Activated naive CD8-positive, alpha-beta T cell treated with anti-CD3 and anti-CD28 coated beads, Interleukin-2, amount 50 U/mL, for 24 hours (primary cell): ENCODE measurements around the gene CCDC14.
"Not testable (repeated sequence)": the region's sequence is repeated elsewhere in the genome, so short reads cannot be mapped to it uniquely, and the experiment has no call there.

Source experiments
- ATAC-seq: fragments of 150-1000 bp; cut with Tn5 transposase; one replicate; pipeline ENCODE4 v1.10.0; 2021
- DNase-seq: peaks from one replicate; pipeline ENCODE4 v3.0.0; 2021
- H3K27ac Mint-ChIP-seq: one replicate; pipeline ENCODE4 v1.8.0; 2021; ENCODE audit warnings: mild to moderate bottlenecking, mixed read lengths
- H3K27me3 Mint-ChIP-seq: one replicate; pipeline ENCODE4 v1.8.0; 2021; ENCODE audit warnings: mixed read lengths
- H3K36me3 Mint-ChIP-seq: one replicate; pipeline ENCODE4 v1.8.0; 2021; ENCODE audit warnings: low read depth, mixed read lengths
- H3K4me1 Mint-ChIP-seq: one replicate; pipeline ENCODE4 v1.8.0; 2021; ENCODE audit warnings: mixed read lengths
- H3K4me3 Mint-ChIP-seq: one replicate; pipeline ENCODE4 v1.8.0; 2021; ENCODE audit warnings: mild to moderate bottlenecking, moderate library complexity, mixed read lengths
- H3K9me3 Mint-ChIP-seq: one replicate; pipeline ENCODE4 v1.8.0; 2021; ENCODE audit warnings: mixed read lengths

Gene CCDC14, protein sequence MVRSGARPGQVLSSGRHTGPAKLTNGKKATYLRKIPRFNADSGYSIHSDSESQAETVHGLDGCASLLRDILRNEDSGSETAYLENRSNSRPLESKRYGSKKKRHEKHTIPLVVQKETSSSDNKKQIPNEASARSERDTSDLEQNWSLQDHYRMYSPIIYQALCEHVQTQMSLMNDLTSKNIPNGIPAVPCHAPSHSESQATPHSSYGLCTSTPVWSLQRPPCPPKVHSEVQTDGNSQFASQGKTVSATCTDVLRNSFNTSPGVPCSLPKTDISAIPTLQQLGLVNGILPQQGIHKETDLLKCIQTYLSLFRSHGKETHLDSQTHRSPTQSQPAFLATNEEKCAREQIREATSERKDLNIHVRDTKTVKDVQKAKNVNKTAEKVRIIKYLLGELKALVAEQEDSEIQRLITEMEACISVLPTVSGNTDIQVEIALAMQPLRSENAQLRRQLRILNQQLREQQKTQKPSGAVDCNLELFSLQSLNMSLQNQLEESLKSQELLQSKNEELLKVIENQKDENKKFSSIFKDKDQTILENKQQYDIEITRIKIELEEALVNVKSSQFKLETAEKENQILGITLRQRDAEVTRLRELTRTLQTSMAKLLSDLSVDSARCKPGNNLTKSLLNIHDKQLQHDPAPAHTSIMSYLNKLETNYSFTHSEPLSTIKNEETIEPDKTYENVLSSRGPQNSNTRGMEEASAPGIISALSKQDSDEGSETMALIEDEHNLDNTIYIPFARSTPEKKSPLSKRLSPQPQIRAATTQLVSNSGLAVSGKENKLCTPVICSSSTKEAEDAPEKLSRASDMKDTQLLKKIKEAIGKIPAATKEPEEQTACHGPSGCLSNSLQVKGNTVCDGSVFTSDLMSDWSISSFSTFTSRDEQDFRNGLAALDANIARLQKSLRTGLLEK

DNA sequence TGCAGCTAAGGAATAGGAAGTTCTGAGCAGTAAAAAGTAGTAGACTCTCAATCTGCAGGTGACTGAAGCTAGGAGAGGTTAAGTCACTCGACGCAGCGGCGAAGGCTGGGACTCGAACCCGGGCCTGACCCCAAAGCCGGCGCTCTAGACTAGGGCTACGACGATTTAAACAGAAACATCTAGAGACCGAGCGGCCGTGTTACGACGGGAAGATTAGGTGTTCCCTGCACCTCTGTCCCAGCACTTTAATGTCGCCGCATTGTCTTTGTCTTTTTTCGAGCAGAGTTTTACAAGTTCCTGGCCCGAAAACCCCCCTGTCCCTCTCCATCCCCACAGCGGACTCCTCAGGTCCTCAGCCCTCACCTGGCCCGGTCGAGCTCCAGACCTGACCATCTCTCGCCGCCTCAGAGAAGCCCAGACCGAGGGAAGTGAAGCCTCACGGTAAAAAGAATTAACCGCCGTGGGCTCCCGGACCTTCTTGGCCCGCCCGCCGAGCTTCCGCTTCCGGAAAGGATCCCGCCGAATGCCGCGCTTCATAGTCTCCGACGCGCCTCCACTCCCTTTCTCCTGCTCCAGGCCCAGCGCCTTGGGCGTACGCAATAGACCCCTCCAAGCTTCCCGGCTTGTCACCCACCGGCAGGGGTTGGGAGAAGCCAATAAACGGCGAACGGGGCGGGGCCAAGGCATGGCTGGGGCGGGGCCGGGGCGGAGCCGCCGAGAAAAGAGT lies at the start of gene CCDC14:
Gene CCDC14 (minus strand): TSS at position 449 of the 727 bp plus-strand sequence. CDS start 56 bp downstream, at position 393.
- no peaks in the 10 kb centered on the region for H3K9me3 Mint-ChIP-seq
- peak; percentile 99 for ATAC-seq
- peak within 1 kb of the TSS; percentile 90 for H3K4me3 Mint-ChIP-seq
- H3K27ac Mint-ChIP-seq = peak within 1 kb of the TSS; percentile 84
- H3K36me3 Mint-ChIP-seq = peaks cover 6% of the 10 kb centered on the region
- peaks cover 5% of the 10 kb centered on the region for H3K27me3 Mint-ChIP-seq
- DNase-seq = peak; percentile 84
- peaks cover 28% of the 10 kb centered on the region for H3K4me1 Mint-ChIP-seq

DNA sequence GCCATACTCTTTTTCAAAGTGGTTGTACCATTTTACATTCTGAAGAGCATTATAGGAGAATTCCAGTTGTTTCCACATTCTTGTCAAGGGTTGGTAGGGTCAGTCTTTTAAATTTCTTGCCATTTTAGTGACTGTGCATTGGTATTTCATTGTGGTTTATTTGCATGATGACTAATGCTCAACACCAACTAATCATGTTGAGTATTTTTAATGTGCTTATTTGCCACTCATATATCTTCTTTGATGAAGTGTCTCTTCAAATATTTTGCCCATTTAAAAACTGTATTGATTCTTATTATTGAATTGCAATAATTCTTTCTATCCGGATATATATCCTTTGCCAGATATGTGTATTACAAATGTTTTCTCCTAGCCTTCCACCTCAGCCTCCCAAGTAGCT lies 47.3 kb upstream of the CCDC14 start:
- DNase-seq = not testable (repeated sequence)

DNA sequence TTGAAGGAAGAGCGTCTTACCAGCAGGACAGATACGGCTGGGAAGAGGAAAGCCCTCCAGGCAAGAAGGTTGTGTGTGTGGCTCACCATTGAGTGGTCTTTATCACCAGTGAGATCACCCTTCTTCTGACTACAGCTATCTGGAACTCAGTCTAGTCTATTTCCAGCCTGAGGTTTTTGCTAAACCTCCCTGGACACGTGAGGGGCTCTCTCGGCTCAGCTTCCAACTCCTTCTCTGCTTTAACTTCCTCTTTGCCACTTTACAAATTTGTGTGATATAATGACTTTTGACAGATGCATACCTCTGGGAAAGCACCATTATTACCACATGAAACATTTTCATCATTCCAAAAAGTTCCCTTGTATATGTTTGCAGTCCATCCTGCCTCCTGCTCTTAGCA lies 46.2 kb upstream of the CCDC14 start:
- no peak for DNase-seq
- Mint-ChIP-seq H3K27ac (no peak overlapping the region), H3K4me3 (no peak overlapping the region), H3K36me3 (no peaks in the 10 kb centered on the region), H3K9me3 (no peaks in the 10 kb centered on the region), H3K27me3 (peaks cover 36% of the 10 kb centered on the region), H3K4me1 (no peaks in the 10 kb centered on the region)
- ATAC-seq = no peak

More for the DNA sequence above, 47.3 kb upstream of the CCDC14 start:
- peaks cover 36% of the 10 kb centered on the region for H3K27me3 Mint-ChIP-seq
- H3K9me3 Mint-ChIP-seq, ATAC-seq, H3K4me3 Mint-ChIP-seq, H3K36me3 Mint-ChIP-seq, H3K27ac Mint-ChIP-seq, H3K4me1 Mint-ChIP-seq: not testable (repeated sequence)

DNA sequence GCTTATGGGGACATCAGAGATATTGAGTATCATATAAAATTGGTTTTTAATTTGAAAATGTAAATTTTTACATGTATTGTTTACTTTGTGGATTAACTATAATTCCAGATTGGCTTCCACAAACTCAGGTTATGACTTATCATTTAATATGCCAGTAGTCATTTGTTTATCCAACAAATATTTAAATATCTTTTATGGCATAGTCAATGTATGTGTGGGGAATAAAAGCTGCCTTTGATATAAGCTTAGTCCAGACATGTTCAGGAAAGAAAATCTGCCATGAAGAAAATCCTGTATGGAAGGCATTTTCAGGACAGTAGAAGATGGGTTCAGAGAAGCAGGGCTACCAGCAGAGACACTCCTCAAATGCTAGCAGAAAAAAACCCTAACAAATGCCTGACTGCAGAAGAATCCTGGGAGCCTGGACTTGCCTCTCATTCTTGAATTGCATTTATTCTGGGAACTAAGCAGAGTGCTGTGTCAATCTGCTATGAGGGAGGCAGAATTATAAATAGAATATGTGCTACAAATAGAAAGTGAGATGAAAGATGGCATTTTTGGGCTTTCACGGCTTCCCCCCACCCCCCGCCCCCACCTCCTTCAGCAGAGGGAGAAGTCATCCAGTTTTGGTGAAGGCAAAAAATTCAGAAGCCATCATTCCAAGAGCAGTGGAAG lies 41.5 kb upstream of the CCDC14 start:
- peaks cover 41% of the 10 kb centered on the region for H3K27me3 Mint-ChIP-seq
- H3K4me1 Mint-ChIP-seq, H3K36me3 Mint-ChIP-seq, H3K9me3 Mint-ChIP-seq, ATAC-seq, H3K27ac Mint-ChIP-seq, H3K4me3 Mint-ChIP-seq, DNase-seq: not testable (repeated sequence)

DNA sequence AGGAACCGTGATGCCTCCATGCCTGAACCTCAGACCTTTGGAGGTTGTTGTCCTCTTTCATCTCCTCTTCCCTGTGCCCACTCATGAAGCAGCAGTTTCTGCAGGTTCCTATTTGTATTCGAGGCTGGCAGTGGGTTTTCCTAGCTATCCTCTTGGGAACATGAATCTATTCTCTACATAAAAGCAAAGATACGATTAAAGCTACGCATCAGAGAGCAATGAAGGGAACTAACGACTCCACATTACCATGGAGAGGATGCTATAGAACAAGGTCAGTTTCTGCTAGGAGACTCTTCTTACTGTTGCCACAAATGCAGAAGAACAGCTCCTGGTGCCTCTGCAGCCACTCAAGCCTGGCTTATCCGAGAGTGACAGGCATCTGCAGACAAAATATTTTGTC lies 40.3 kb upstream of the CCDC14 start:
- DNase-seq, H3K36me3 Mint-ChIP-seq, ATAC-seq, H3K9me3 Mint-ChIP-seq, H3K4me3 Mint-ChIP-seq, H3K4me1 Mint-ChIP-seq, H3K27ac Mint-ChIP-seq: not testable (repeated sequence)
- peaks cover 47% of the 10 kb centered on the region for H3K27me3 Mint-ChIP-seq

GRCh38 chr3:123997543-123997942 lies 36.5 kb upstream of the CCDC14 start:
- Mint-ChIP-seq H3K4me1 (no peaks in the 10 kb centered on the region), H3K27ac (no peak overlapping the region), H3K27me3 (peaks cover 32% of the 10 kb centered on the region), H3K36me3 (no peaks in the 10 kb centered on the region), H3K4me3 (no peak overlapping the region), H3K9me3 (no peaks in the 10 kb centered on the region)
- no peak for ATAC-seq
- DNase-seq = no peak

DNA sequence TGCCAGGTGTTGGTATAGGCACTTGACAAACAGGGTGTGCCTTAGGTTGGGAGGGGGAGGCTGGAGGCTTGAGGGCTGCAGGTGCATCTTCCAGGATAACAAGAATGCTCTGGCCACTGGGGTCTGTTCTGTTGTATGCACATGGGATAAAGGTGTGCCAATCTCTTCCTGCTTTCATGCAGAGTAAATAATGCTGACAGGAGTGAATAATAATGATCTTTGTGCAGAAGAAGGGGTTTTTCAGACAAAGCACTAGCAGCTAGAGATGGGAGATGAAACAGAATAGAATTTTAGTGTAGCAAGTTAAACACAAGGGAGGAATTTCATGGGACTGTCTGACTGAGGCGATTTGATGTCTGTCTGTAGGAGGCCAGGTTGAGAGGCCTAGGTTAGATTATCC lies 32.8 kb upstream of the CCDC14 start:
- no peak overlapping the region for H3K27ac Mint-ChIP-seq
- H3K4me3 Mint-ChIP-seq = no peak overlapping the region
- H3K27me3 Mint-ChIP-seq = peaks cover 36% of the 10 kb centered on the region
- no peaks in the 10 kb centered on the region for H3K36me3 Mint-ChIP-seq
- ATAC-seq = no peak
- H3K4me1 Mint-ChIP-seq = no peaks in the 10 kb centered on the region
- no peaks in the 10 kb centered on the region for H3K9me3 Mint-ChIP-seq
- DNase-seq = no peak

DNA sequence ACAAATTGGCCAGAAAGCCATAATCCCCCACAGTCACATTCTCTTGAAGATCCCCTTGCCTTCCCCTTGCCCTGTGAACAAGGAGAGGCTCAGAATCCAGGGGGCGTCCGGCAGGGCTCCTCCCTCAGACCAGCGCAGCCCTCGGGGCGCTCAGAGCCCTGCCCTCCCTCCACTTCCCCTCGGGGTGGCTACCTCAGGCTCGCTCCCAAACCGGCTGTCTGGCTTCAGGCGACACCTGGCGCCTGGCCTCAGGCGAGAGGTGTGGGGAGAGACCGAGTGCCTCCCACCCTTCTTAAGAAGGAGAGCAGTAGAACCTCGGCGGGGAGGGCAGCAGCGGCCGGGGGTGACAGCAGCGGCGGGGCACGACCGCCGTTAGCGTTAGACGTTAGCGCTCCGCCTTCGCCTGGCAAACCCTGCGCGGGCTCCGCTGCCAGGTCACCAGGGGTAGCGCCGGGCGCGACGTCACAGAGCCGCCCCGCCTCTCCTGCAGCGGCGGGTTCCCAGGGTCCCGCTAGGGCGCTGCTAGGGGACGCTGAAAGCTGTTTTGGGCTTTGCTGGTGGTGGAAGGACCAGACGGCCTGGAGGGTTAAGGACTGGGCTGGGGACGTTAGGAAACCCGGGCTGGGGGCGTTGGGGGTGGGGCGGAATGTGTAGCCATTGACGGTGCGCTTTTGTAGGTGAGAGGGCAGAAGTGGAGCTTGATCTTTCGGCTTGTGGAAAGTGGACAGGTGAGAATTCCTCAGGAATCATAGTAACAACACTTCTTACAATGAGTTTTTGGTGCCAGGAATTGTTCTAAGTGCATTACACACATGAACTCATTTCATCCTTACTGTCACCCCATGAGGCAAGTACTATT lies 30.9 kb upstream of the CCDC14 start, which contains the start of gene ROPN1:
Gene ROPN1 (minus strand): TSS at position 395 of the 859 bp plus-strand sequence. CDS start 11,643 bp downstream, outside the sequence.
- not testable (repeated sequence) for H3K9me3 Mint-ChIP-seq, H3K36me3 Mint-ChIP-seq, H3K27ac Mint-ChIP-seq, H3K4me1 Mint-ChIP-seq, DNase-seq
- peak; percentile 91 for ATAC-seq
- Mint-ChIP-seq H3K27me3 (peaks cover 37% of the 10 kb centered on the region), H3K4me3 (peak within 1 kb of the TSS; percentile 39)

GRCh38 chr3:123986427-123986826 lies 25.4 kb upstream of the CCDC14 start:
- Mint-ChIP-seq H3K4me3 (no peak overlapping the region), H3K27ac (no peak overlapping the region), H3K4me1 (no peaks in the 10 kb centered on the region), H3K36me3 (no peaks in the 10 kb centered on the region), H3K9me3 (no peaks in the 10 kb centered on the region), H3K27me3 (peaks cover 51% of the 10 kb centered on the region)
- DNase-seq (no peak), ATAC-seq (no peak)

DNA sequence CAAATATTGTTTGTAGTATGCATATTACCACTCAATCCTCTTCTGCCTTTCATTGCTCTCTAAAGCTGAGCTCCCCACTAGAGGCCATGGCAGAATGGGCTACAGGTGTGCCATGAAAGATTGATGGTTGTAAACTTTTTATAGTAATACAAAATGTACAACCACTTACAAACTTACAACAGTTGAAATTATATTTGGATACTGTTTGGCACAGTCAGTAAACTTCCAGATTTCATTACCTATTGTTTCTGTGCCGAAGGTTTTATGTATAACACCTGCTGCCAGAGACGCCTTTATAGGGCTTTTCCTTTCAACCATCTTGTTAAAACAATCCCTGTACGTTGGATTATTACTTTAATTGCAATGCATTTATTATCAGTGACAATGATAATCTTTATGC lies 23.9 kb upstream of the CCDC14 start:
- H3K9me3 Mint-ChIP-seq = no peaks in the 10 kb centered on the region
- H3K4me3 Mint-ChIP-seq = no peak overlapping the region
- H3K4me1 Mint-ChIP-seq = no peaks in the 10 kb centered on the region
- H3K36me3 Mint-ChIP-seq = no peaks in the 10 kb centered on the region
- H3K27ac Mint-ChIP-seq = no peak overlapping the region
- DNase-seq = no peak
- peaks cover 50% of the 10 kb centered on the region for H3K27me3 Mint-ChIP-seq
- no peak for ATAC-seq

- Mint-ChIP-seq H3K36me3 (no peaks in the 10 kb centered on the region), H3K4me1 (no peaks in the 10 kb centered on the region), H3K27me3 (peaks cover 48% of the 10 kb centered on the region), H3K4me3 (no peak overlapping the region), H3K9me3 (no peaks in the 10 kb centered on the region), H3K27ac (no peak overlapping the region)
- ATAC-seq (no peak), DNase-seq (no peak)
These were observed 23.3 kb upstream of the CCDC14 start for GRCh38 chr3:123984350-123984749.

GRCh38 chr3:123981317-123981716 lies 20.3 kb upstream of the CCDC14 start:
- not testable (repeated sequence) for ATAC-seq, DNase-seq, H3K27ac Mint-ChIP-seq, H3K4me3 Mint-ChIP-seq, H3K9me3 Mint-ChIP-seq, H3K4me1 Mint-ChIP-seq, H3K36me3 Mint-ChIP-seq
- H3K27me3 Mint-ChIP-seq = peaks cover 33% of the 10 kb centered on the region

DNA sequence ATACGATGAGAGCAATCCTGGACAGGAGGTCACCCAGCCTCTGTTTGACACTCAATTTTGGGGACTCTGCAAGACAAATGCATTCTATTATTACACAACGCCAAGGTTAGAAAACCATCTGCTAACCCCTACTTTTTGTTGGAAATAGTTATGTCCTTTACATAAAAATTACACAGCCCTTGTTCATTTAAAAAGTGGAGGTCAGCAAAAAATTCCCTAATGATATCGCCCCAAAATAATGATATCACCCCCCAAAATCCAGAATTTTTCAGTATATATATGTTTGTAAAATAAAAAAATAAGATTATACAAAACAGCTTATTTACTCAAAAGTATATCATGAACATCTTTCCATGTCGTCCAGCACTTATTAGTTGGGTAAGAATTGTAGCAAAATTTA lies 19.5 kb upstream of the CCDC14 start:
- Mint-ChIP-seq H3K4me3 (no peak overlapping the region), H3K27ac (no peak overlapping the region), H3K36me3 (no peaks in the 10 kb centered on the region), H3K9me3 (no peaks in the 10 kb centered on the region), H3K4me1 (no peaks in the 10 kb centered on the region), H3K27me3 (peaks cover 33% of the 10 kb centered on the region)
- ATAC-seq (no peak), DNase-seq (no peak)
